Esophagus squamous epithelium (tissue), 4 donors: ENCODE measurements around the gene TEX19.

ENCODE experiments used
- POLR2A ChIP-seq, 4 donors: fragments of 450-650 bp; IDR thresholded peaks; one replicate each; pipeline ENCODE4 v1.6.1; 2017; ENCODE audit warnings: antibody characterized with exemption in 4 of 4, mild to moderate bottlenecking in 4 of 4, moderate library complexity in 3 of 4
- TF ChIP-seq, protein P1 (sequence below), 6 experiments: fragments of 450-650 bp in 4 of 6; fragments of 200-600 bp in 2 of 6; sonication (generic) in 2 of 6; IDR thresholded peaks; one replicate each; pipeline ENCODE4 v1.5.1; 2016 to 2019; ENCODE audit warnings: antibody characterized with exemption in 6 of 6, mild to moderate bottlenecking in 4 of 6, moderate library complexity in 4 of 6

DNA sequence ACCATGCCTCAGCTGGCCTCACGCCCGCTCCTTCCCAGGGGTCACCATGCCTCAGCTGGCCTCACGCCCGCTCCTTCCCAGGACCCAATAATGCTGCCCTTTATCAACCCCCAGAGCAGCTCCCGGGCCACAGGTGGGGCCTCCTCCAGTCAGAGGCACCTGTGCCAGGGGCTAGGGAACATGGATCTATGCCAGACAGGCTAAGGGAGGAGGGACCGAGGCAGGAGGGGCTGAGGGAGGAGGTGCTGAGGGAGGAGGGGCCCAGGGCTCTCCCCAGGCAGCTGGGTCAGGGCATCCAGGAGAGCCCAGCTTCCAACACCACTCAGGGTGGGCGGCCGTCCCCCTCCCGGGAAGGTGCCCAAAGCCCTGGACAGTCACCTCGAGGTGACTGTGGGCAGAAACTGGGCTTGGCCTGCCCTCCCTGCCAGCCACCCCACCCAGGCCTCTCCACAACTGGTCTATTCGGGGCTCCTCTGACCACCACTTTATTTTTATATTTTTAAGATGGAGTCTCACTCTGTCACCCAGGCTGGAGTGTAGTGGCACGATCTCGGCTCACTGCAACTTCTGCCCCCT, 31.9 kb downstream of the TEX19 start:
- TF ChIP-seq, protein P1, sequence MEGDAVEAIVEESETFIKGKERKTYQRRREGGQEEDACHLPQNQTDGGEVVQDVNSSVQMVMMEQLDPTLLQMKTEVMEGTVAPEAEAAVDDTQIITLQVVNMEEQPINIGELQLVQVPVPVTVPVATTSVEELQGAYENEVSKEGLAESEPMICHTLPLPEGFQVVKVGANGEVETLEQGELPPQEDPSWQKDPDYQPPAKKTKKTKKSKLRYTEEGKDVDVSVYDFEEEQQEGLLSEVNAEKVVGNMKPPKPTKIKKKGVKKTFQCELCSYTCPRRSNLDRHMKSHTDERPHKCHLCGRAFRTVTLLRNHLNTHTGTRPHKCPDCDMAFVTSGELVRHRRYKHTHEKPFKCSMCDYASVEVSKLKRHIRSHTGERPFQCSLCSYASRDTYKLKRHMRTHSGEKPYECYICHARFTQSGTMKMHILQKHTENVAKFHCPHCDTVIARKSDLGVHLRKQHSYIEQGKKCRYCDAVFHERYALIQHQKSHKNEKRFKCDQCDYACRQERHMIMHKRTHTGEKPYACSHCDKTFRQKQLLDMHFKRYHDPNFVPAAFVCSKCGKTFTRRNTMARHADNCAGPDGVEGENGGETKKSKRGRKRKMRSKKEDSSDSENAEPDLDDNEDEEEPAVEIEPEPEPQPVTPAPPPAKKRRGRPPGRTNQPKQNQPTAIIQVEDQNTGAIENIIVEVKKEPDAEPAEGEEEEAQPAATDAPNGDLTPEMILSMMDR (IDR thresholded peaks at IDR 0.05) = no peak
- no peak for TF ChIP-seq POLR2A (IDR thresholded peaks at IDR 0.05)
